ENCODE results near the gene CFAP20DC. TPM values are rescaled to one million over a fixed set of nuclear protein-coding genes. Genes with fewer than 3 reads are reported as not detected.
A peak's percentile ranks its signal among the peaks of the same experiment; 100 is the strongest.

CFAP20DC gene
- total and polyA plus RNA-seq, 2 donors (not counting 1 experiment from before 2014, with no cell fraction given): 1.9 to 3.8 TPM

- Histone ChIP-seq H3K4me2 (ENCODE audit: extremely low read depth, insufficient read depth, low read length) (no peak overlapping the region), H3K27me3 (ENCODE audit: control insufficient read depth, insufficient read depth, low read length) (no peaks in the 10 kb centered on the region), H3K9ac (ENCODE audit: insufficient read depth, low read length) (no peak overlapping the region), H3K4me1 (ENCODE audit: control insufficient read depth, extremely low read depth, insufficient read depth, low read length) (no peaks in the 10 kb centered on the region), H3K9me3 (ENCODE audit: control insufficient read depth, insufficient read depth, low read depth, low read length) (no peaks in the 10 kb centered on the region), H2AFZ (ENCODE audit: low read length) (no peak overlapping the region), H3K79me2 (ENCODE audit: control insufficient read depth, insufficient read depth, low read length) (no peaks in the 10 kb centered on the region), H4K20me1 (ENCODE audit: control insufficient read depth, extremely low read depth, insufficient read depth, low read length) (no peaks in the 10 kb centered on the region), H3K27ac (ENCODE audit: insufficient read depth, low read length) (no peak overlapping the region), H3K36me3 (ENCODE audit: control insufficient read depth, insufficient read depth, low read length) (no peaks in the 10 kb centered on the region), H3K4me3 (replicated peaks in 1 of 4; ENCODE audit: control extremely low read depth in 1 of 4, insufficient read depth in 1 of 4, low read depth in 3 of 4, low read length in 4 of 4) (no peak overlapping the region)
- no peak for TF ChIP-seq EZH2 (IDR thresholded peaks at IDR 0.05; ENCODE audit: low read length, missing control alignments)
- TF ChIP-seq, protein P1, sequence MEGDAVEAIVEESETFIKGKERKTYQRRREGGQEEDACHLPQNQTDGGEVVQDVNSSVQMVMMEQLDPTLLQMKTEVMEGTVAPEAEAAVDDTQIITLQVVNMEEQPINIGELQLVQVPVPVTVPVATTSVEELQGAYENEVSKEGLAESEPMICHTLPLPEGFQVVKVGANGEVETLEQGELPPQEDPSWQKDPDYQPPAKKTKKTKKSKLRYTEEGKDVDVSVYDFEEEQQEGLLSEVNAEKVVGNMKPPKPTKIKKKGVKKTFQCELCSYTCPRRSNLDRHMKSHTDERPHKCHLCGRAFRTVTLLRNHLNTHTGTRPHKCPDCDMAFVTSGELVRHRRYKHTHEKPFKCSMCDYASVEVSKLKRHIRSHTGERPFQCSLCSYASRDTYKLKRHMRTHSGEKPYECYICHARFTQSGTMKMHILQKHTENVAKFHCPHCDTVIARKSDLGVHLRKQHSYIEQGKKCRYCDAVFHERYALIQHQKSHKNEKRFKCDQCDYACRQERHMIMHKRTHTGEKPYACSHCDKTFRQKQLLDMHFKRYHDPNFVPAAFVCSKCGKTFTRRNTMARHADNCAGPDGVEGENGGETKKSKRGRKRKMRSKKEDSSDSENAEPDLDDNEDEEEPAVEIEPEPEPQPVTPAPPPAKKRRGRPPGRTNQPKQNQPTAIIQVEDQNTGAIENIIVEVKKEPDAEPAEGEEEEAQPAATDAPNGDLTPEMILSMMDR (conservative IDR thresholded peaks at IDR 0.05 in 1 of 2, IDR thresholded peaks at IDR 0.05 in 1 of 2; ENCODE audit: low read depth in 1 of 2, low read length in 2 of 2): no peak
- peak in 1 of 2 donors; percentile 16 for DNase-seq (ENCODE audit: low read depth in 2 of 2)
Observed at GRCh38 chr3:59084583-59084982, 34.8 kb upstream of the CFAP20DC start.

DNA sequence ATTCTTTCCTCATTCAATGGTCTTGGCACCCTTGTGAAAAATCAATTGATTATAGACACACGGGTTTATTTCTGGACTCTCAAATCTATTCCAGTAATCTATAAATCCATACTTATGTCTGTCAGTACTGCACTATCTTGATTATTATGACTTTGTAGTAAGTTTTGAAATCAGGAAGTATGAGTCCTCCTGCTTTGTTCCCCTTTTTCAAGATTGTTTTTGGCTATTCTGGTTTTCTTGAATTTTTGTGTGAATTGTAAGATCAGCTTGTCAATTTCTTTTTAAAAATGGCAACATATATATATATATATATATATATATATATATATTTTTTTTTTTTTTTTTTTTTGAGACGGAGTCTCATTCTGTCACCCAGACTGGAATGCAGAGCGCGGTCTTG lies 32.3 kb upstream of the CFAP20DC start:
- H3K27me3 ChIP-seq (ENCODE audit: control insufficient read depth, insufficient read depth, low read length): peaks cover 2% of the 10 kb centered on the region
- H2AFZ ChIP-seq (ENCODE audit: low read length): no peak overlapping the region
- no peaks in the 10 kb centered on the region for H4K20me1 ChIP-seq (ENCODE audit: control insufficient read depth, extremely low read depth, insufficient read depth, low read length)
- H3K4me2 ChIP-seq (ENCODE audit: extremely low read depth, insufficient read depth, low read length): no peak overlapping the region
- H3K79me2 ChIP-seq (ENCODE audit: control insufficient read depth, insufficient read depth, low read length): no peaks in the 10 kb centered on the region
- H3K36me3 ChIP-seq (ENCODE audit: control insufficient read depth, insufficient read depth, low read length): no peaks in the 10 kb centered on the region
- no peaks in the 10 kb centered on the region for H3K9me3 ChIP-seq (ENCODE audit: control insufficient read depth, insufficient read depth, low read depth, low read length)
- H3K9ac ChIP-seq (ENCODE audit: insufficient read depth, low read length): no peak overlapping the region
- DNase-seq (ENCODE audit: low read depth in 2 of 2): no peak
- no peak overlapping the region for H3K27ac ChIP-seq (ENCODE audit: insufficient read depth, low read length)
- H3K4me1 ChIP-seq (ENCODE audit: control insufficient read depth, extremely low read depth, insufficient read depth, low read length): no peaks in the 10 kb centered on the region
- H3K4me3 ChIP-seq (replicated peaks in 1 of 4; ENCODE audit: control extremely low read depth in 1 of 4, insufficient read depth in 1 of 4, low read depth in 3 of 4, low read length in 4 of 4): no peak overlapping the region
- TF ChIP-seq, protein P1 (conservative IDR thresholded peaks at IDR 0.05 in 1 of 2, IDR thresholded peaks at IDR 0.05 in 1 of 2; ENCODE audit: low read depth in 1 of 2, low read length in 2 of 2): no peak
- TF ChIP-seq EZH2 (IDR thresholded peaks at IDR 0.05; ENCODE audit: low read length, missing control alignments): no peak

DNA sequence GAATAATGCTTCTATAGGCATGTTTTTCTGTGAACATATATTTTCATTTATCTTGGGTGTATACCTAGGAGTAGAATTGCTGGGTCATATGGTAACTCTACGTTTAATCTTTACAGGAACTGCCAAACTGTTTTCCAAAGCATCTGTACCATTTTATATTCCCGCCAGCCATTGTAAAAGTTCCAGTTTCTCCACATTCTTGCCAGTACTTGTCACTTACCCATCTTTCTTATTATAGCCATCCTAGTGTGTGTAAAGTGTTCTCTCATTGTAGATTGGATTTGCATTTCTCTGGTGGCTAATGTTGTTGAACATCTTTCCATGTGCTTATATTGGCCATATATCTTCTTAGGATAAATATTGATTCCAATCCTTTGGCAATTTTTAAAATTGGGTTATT lies 31.2 kb upstream of the CFAP20DC start:
- no peak overlapping the region for H2AFZ ChIP-seq (ENCODE audit: low read length)
- H3K27me3 ChIP-seq (ENCODE audit: control insufficient read depth, insufficient read depth, low read length): peaks cover 2% of the 10 kb centered on the region
- no peak overlapping the region for H3K27ac ChIP-seq (ENCODE audit: insufficient read depth, low read length)
- H3K4me2 ChIP-seq (ENCODE audit: extremely low read depth, insufficient read depth, low read length): no peak overlapping the region
- H3K9ac ChIP-seq (ENCODE audit: insufficient read depth, low read length): no peak overlapping the region
- no peaks in the 10 kb centered on the region for H4K20me1 ChIP-seq (ENCODE audit: control insufficient read depth, extremely low read depth, insufficient read depth, low read length)
- no peaks in the 10 kb centered on the region for H3K9me3 ChIP-seq (ENCODE audit: control insufficient read depth, insufficient read depth, low read depth, low read length)
- no peak for DNase-seq (ENCODE audit: low read depth in 2 of 2)
- H3K79me2 ChIP-seq (ENCODE audit: control insufficient read depth, insufficient read depth, low read length): no peaks in the 10 kb centered on the region
- H3K4me1 ChIP-seq (ENCODE audit: control insufficient read depth, extremely low read depth, insufficient read depth, low read length): no peaks in the 10 kb centered on the region
- H3K4me3 ChIP-seq (replicated peaks in 1 of 4; ENCODE audit: control extremely low read depth in 1 of 4, insufficient read depth in 1 of 4, low read depth in 3 of 4, low read length in 4 of 4): no peak overlapping the region
- TF ChIP-seq, protein P1 (conservative IDR thresholded peaks at IDR 0.05 in 1 of 2, IDR thresholded peaks at IDR 0.05 in 1 of 2; ENCODE audit: low read depth in 1 of 2, low read length in 2 of 2): no peak
- no peak for TF ChIP-seq EZH2 (IDR thresholded peaks at IDR 0.05; ENCODE audit: low read length, missing control alignments)
- no peaks in the 10 kb centered on the region for H3K36me3 ChIP-seq (ENCODE audit: control insufficient read depth, insufficient read depth, low read length)
